ENCODE measurements around the gene ROR1.

GRCh38 chr1:64196074-64196870 lies 422.5 kb downstream of the ROR1 start:
- TF ChIP-seq POLR2A (IDR thresholded peaks at IDR 0.05) (no peak), CTCF (IDR thresholded peaks at IDR 0.05) (no peak), EP300 (IDR thresholded peaks at IDR 0.05) (no peak)
